HG03442 (cell line): ENCODE results near the gene NPAS4.

Source experiments
- ATAC-seq: cut with Tn5 transposase; IDR thresholded peaks from one replicate; pipeline ENCODE4 v1.9.1; 2021; ENCODE audit warnings: mild to moderate bottlenecking, moderate library complexity; ENCODE audit not compliant: unreplicated experiment

NPAS4 gene

DNA sequence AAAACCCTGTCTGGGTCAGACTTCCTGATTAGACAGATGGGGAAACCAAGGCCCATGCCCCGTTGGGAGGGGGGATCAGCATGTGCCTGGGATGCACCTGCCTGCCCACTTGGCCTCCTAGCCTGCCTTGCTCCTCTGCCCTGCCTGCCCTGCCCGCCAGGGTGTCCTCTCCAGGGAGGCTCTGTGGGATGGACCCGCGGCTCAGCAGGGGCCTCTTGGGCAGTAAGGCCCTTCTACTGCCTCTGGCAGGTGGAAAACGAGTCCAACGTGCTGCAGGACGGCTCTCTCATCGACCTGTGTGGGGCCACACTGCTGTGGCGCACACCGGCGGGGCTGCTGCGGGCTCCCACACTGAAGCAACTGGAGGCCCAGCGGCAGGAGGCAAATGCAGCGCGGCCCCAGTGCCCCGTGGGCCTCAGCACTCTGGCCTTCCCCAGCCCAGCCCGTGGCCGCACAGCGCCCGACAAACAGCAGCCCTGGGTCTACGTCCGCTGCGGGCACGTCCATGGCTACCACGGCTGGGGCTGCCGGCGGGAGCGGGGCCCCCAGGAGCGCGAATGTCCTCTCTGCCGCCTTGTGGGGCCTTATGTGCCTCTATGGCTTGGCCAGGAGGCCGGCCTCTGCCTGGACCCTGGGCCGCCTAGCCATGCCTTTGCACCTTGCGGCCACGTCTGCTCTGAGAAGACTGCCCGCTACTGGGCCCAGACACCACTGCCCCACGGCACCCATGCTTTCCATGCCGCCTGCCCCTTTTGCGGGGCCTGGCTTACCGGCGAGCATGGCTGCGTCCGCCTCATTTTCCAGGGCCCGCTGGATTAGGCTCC, 54.7 kb downstream of the NPAS4 start:
- no peak for ATAC-seq
